Panc1 (cell line): ENCODE results near the gene LIPE. TPM values are rescaled to one million over a fixed set of nuclear protein-coding genes. Genes with fewer than 3 reads are reported as not detected.

Source experiments
- ATAC-seq: fragments of 200-7000 bp; cut with Tn5 transposase; 2 replicates; pipeline ENCODE4 v1.9.1; 2020; ENCODE audit warnings: mild to moderate bottlenecking, moderate library complexity
- BruUV-seq: library from RNA; stranded (reverse); fragments of 400-500 nt; replicated peaks from 2 replicates; lab custom pipeline; 2021; lab: Mats Ljungman, UMichigan
- CTCF ChIA-PET: fragments of 300-600 bp; sonication (Branson Sonifier 250); formaldehyde crosslinking; loops from one replicate; lab custom pipeline; 2022; ENCODE audit warnings: antibody characterized with exemption; lab: Charles Lee
- POLR2A ChIA-PET: fragments of 300-600 bp; sonication (Branson Sonifier 250); formaldehyde crosslinking; loops from one replicate; lab custom pipeline; 2022; ENCODE audit warnings: antibody characterized with exemption; lab: Charles Lee
- DNase-seq: peaks from one replicate; pipeline ENCODE4 v3.0.0-alpha.2; 2010; ENCODE audit warnings: low read depth, low spot score
- H3K27ac ChIP-seq: 2 replicates; pipeline ENCODE4 v1.5.1; 2011; ENCODE audit warnings: mild to moderate bottlenecking, low read length, inconsistent platforms
- H3K27me3 ChIP-seq: fragments of 200-500 bp; sonication (Bioruptor generic); 2 replicates; pipeline ENCODE4 v1.6.0; 2014; ENCODE audit warnings: low read length, inconsistent platforms; ENCODE audit not compliant: control insufficient read depth, insufficient read depth
- H3K36me3 ChIP-seq: fragments of 200-500 bp; sonication (Bioruptor generic); 2 replicates; pipeline ENCODE4 v1.5.1; 2014; ENCODE audit warnings: inconsistent platforms, mild to moderate bottlenecking, low read length, moderate library complexity; ENCODE audit not compliant: control insufficient read depth, insufficient read depth
- H3K4me1 ChIP-seq: 2 replicates; pipeline ENCODE4 v1.5.1; 2011; ENCODE audit warnings: inconsistent platforms, mild to moderate bottlenecking, low read length, moderate library complexity; ENCODE audit not compliant: control insufficient read depth, insufficient read depth
- H3K4me3 ChIP-seq, 2 experiments: 2 replicates each; pipeline ENCODE4 v1.5.1; 2011 to 2012; ENCODE audit warnings: low read depth in 2 of 2, low read length in 2 of 2, mild to moderate bottlenecking in 2 of 2, inconsistent platforms in 1 of 2, moderate library complexity in 1 of 2
- H3K9me3 ChIP-seq: fragments of 200-500 bp; sonication (Bioruptor generic); 2 replicates; pipeline ENCODE4 v1.5.1; 2014; ENCODE audit warnings: low read depth, mild to moderate bottlenecking, inconsistent platforms, low read length, moderate library complexity; ENCODE audit not compliant: control insufficient read depth, insufficient read depth
- POLR2AphosphoS5 ChIP-seq: IDR thresholded peaks from 2 replicates; pipeline ENCODE4 v1.6.1; 2012; ENCODE audit warnings: mild to moderate bottlenecking, low read depth, low read length, moderate library complexity
- REST ChIP-seq, 2 experiments: IDR thresholded peaks; 2 replicates each; pipeline ENCODE4 v1.6.1; 2011 to 2012; ENCODE audit warnings: low read depth in 2 of 2, control low read depth in 1 of 2, low read length in 1 of 2, mild to moderate bottlenecking in 1 of 2, moderate library complexity in 1 of 2; ENCODE audit not compliant: insufficient read depth in 1 of 2
- SIN3A ChIP-seq: IDR thresholded peaks from 2 replicates; pipeline ENCODE4 v1.6.1; 2012; ENCODE audit warnings: low read depth, mild to moderate bottlenecking, low read length, moderate library complexity, borderline replicate concordance; ENCODE audit not compliant: insufficient read depth
- TCF7L2 ChIP-seq: IDR thresholded peaks from 2 replicates; pipeline ENCODE4 v1.6.1; 2011; ENCODE audit warnings: mild to moderate bottlenecking, low read depth, low read length, inconsistent platforms
- in situ Hi-C: cut with HindIII; loops from 2 replicates; pipeline ENCODE4 v1.10.0; 2016; ENCODE audit warnings: low sequenced_read_pairs, low pct_unique_long_range_greater_than_20kb
- intact Hi-C: fragments of 100-400 bp; cut with micrococcal nuclease; formaldehyde crosslinking; loops from one replicate; pipeline ENCODE4 v1.10.0; 2022; ENCODE audit not compliant: unreplicated experiment
- total RNA-seq: library from RNA; stranded (reverse); gene quantifications from one replicate; pipeline ENCODE4 v1.2.1, GENCODE V29; 2021; ENCODE audit not compliant: unreplicated experiment
- TF ChIP-seq, protein P1 (sequence below): fragments of 450-650 bp; IDR thresholded peaks from 2 replicates; pipeline ENCODE4 v1.5.1; 2017; ENCODE audit warnings: mild to moderate bottlenecking

Gene LIPE
- total RNA-seq, 1 experiment from 2014 or later: 3.4 TPM

- peak overlapping the region; percentile 49 to 53 for H3K4me3 ChIP-seq
- CTCF ChIA-PET: interaction anchor here (1.4 kb wide), 1 partner anchor 18 kb away, joined by 3 read pairs; no protein-coding TSS in a partner anchor
- no peaks in the 10 kb centered on the region for H3K27me3 ChIP-seq
- intact Hi-C loops (no loop called here), in situ Hi-C loops (no loop called here)
- BruUV-seq: no TSS peak
- no peaks in the 10 kb centered on the region for H3K36me3 ChIP-seq
- H3K4me1 ChIP-seq: no peaks in the 10 kb centered on the region; the same call in 1 of the 2 replicates
- POLR2A ChIA-PET: no interaction called here
- DNase-seq (no peak), ATAC-seq (peak; percentile 21)
- no peaks in the 10 kb centered on the region for H3K9me3 ChIP-seq
- H3K27ac ChIP-seq: peak overlapping the region; percentile 39; the same call in 1 of the 2 replicates
- TF ChIP-seq TCF7L2 (no peak), POLR2AphosphoS5 (no peak), REST (IDR thresholded peaks at IDR 0.05; ENCODE audit: insufficient read depth in 1 of 2, low read depth in 2 of 2, low read length in 1 of 2) (no peak), SIN3A (no peak)
- TF ChIP-seq, protein P1, sequence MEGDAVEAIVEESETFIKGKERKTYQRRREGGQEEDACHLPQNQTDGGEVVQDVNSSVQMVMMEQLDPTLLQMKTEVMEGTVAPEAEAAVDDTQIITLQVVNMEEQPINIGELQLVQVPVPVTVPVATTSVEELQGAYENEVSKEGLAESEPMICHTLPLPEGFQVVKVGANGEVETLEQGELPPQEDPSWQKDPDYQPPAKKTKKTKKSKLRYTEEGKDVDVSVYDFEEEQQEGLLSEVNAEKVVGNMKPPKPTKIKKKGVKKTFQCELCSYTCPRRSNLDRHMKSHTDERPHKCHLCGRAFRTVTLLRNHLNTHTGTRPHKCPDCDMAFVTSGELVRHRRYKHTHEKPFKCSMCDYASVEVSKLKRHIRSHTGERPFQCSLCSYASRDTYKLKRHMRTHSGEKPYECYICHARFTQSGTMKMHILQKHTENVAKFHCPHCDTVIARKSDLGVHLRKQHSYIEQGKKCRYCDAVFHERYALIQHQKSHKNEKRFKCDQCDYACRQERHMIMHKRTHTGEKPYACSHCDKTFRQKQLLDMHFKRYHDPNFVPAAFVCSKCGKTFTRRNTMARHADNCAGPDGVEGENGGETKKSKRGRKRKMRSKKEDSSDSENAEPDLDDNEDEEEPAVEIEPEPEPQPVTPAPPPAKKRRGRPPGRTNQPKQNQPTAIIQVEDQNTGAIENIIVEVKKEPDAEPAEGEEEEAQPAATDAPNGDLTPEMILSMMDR: no peak
Observed at GRCh38 chr19:42422901-42423461, 4.2 kb downstream of the LIPE start.

DNA sequence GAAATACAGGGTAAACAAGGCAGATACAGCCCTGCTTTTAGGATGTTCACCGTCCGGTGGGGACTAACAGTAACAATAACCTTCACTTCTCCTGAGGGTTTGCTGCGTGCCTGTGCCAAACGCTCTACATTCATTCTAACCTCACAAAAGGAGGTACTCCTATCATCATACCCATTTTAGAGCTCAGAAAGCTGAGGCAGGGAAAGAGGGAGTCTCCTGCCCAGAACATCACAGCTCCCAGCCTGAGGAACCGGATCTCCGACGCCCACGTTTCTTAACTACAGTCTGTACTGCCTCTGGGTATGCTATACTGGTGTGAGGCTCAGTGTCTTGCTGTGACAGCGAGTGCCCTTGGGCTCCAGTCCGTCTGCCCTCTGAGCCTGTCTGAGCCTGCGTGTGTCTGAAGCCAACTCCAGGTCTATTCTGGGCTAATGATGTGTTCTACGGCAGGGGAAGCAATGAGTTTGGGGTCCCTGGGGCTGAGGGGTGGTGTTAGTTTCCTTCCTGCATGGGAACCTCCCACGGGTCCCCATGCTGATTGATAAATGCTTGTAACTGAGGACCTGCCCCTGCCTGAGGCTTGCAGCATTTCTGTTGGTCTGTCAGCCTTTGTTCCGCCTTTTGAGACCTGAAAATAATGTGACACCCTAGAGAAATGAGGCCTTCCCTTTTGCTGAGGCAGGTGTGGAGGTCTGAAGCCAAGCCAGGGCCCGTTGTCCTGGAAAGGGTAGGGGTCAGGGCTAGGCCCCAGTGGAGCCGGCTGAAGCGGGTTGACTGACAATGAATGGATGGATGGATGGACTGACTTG, 4.9 kb downstream of the LIPE start:
- H3K4me1 ChIP-seq: no peaks in the 10 kb centered on the region; the same call in 1 of the 2 replicates
- intact Hi-C loops: no loop called here
- in situ Hi-C loops: no loop called here
- H3K9me3 ChIP-seq: no peaks in the 10 kb centered on the region
- no peaks in the 10 kb centered on the region for H3K36me3 ChIP-seq
- peak overlapping the region; percentile 49 to 53 for H3K4me3 ChIP-seq
- BruUV-seq: no TSS peak
- TF ChIP-seq REST (IDR thresholded peaks at IDR 0.05; ENCODE audit: insufficient read depth in 1 of 2, low read depth in 2 of 2, low read length in 1 of 2) (no peak), SIN3A (no peak)
- TF ChIP-seq, protein P1: no peak
- ChIA-PET POLR2A (no interaction called here), CTCF (interaction anchor here (1.4 kb wide), 1 partner anchor 19 kb away, joined by 3 read pairs; no protein-coding TSS in a partner anchor)
- DNase-seq (no peak), ATAC-seq (no peak)
- H3K27me3 ChIP-seq: no peaks in the 10 kb centered on the region
- H3K27ac ChIP-seq: no peak overlapping the region
